ENCODE results near the gene KY. TPM values are rescaled to one million over a fixed set of nuclear protein-coding genes. Genes with fewer than 3 reads are reported as not detected.

The KY gene
- total and polyA plus RNA-seq, 2 of the 8 experiments (the other 6 are each of a cell fraction or from before 2014, with no cell fraction given): not detected

GRCh38 chr3:134627831-134628230, 23.0 kb downstream of the KY start:
- FAIRE-seq (no peak), DNase-seq (ENCODE audit: low read depth in 1 of 2, low spot score in 2 of 2) (peak in 1 of 2 experiments; percentile 32)
- Histone ChIP-seq H3K56ac (replicated peaks; ENCODE audit: insufficient read length, low read depth, low read length) (no peak overlapping the region), H3K4me1 (replicated peaks in 1 of 4; ENCODE audit: control insufficient read depth in 3 of 4, insufficient read depth in 4 of 4, low read length in 3 of 4) (no peaks in the 10 kb centered on the region), H2AK5ac (ENCODE audit: low read depth, low read length) (no peak overlapping the region), H4K20me1 (replicated peaks in 1 of 2; ENCODE audit: control insufficient read depth in 1 of 2, insufficient read depth in 2 of 2, low read length in 2 of 2) (no peaks in the 10 kb centered on the region), H3K23ac (ENCODE audit: insufficient read length) (no peak overlapping the region), H4K91ac (replicated peaks; ENCODE audit: insufficient read length, low read length) (no peak overlapping the region), H3K9ac (replicated peaks in 1 of 4; ENCODE audit: extremely low read depth in 1 of 4, low read depth in 3 of 4, low read length in 3 of 4) (no peak overlapping the region), H2BK5ac (ENCODE audit: low read depth, low read length) (no peak overlapping the region), H3K4me2 (ENCODE audit: insufficient read depth in 1 of 2, low read depth in 2 of 2, low read length in 2 of 2) (no peak overlapping the region), H3K27me3 (replicated peaks in 1 of 4; ENCODE audit: control insufficient read depth in 3 of 4, extremely low read depth in 1 of 4, insufficient read depth in 3 of 4, low read length in 3 of 4) (no peaks in the 10 kb centered on the region), H3K36me3 (ENCODE audit: control insufficient read depth in 2 of 4, insufficient read depth in 4 of 4, low read length in 3 of 4) (no peaks in the 10 kb centered on the region), H3K4ac (replicated peaks; ENCODE audit: insufficient read length, low read depth, low read length) (no peak overlapping the region), H2BK120ac (replicated peaks; ENCODE audit: low read depth, low read length) (no peak overlapping the region), H3K14ac (ENCODE audit: insufficient read length) (no peak overlapping the region), H3K4me3 (ENCODE audit: extremely low read depth in 1 of 4, insufficient read depth in 2 of 4, low read depth in 3 of 4, low read length in 4 of 4) (no peak overlapping the region), H2AFZ (ENCODE audit: low read length) (no peak overlapping the region), H3K23me2 (ENCODE audit: low read depth, low read length) (no peaks in the 10 kb centered on the region), H2BK15ac (ENCODE audit: low read length) (no peak overlapping the region), H3K79me2 (ENCODE audit: control insufficient read depth in 1 of 2, insufficient read depth in 2 of 2, low read length in 2 of 2) (no peaks in the 10 kb centered on the region), H3K27ac (ENCODE audit: low read depth, low read length) (no peak overlapping the region), H2BK20ac (ENCODE audit: low read length) (no peak overlapping the region), H2BK12ac (ENCODE audit: low read depth, low read length) (no peak overlapping the region), H3K18ac (ENCODE audit: extremely low read depth, low read length) (no peak overlapping the region), H4K5ac (ENCODE audit: insufficient read length, low read depth, low read length) (no peak overlapping the region), H4K8ac (ENCODE audit: extremely low read depth, insufficient read depth, low read length) (no peak overlapping the region), H3K79me1 (ENCODE audit: low read depth, low read length) (no peaks in the 10 kb centered on the region), H3K9me3 (ENCODE audit: insufficient read depth in 2 of 2, low read depth in 1 of 2, low read length in 1 of 2) (peaks cover 0 to 2% of the 10 kb centered on the region in 2 experiments; a peak in 1 of 4 replicates)
- POLR2A ChIA-PET (ENCODE audit: partially characterized antibody): no interaction called here
- WGBS, 2 experiments (ENCODE audit: extremely low coverage in 1 of 2, insufficient coverage in 1 of 2, insufficient read length in 1 of 2, insufficient replicate concordance in 2 of 2, low coverage in 1 of 2, low lambda C conversion rate in 2 of 2, missing lambda C conversion rate in 1 of 2): 100% methylated on average over 1 of the region's 1 CpG; no CpG with 5 or more reads in 1 of the 2 experiments
- CTCF ChIA-PET (ENCODE audit: partially characterized antibody): interaction anchor here (1.3 to 2.9 kb wide), 4 partner anchors 9 to 50 kb away, joined by 3 to 13 read pairs (median 6); no protein-coding TSS in a partner anchor
- TF ChIP-seq SIN3A (conservative IDR thresholded peaks at IDR 0.05 in 1 of 2, IDR thresholded peaks at IDR 0.05 in 1 of 2; ENCODE audit: low read depth in 1 of 2, low read length in 2 of 2): no peak
- TF ChIP-seq TEAD4 (IDR thresholded peaks at IDR 0.05; ENCODE audit: low read depth, low read length): no peak
- no peak for TF ChIP-seq KDM4A (IDR thresholded peaks at IDR 0.05; ENCODE audit: low read depth, low read length, severe bottlenecking)
- no peak for TF ChIP-seq BCL11A (IDR thresholded peaks at IDR 0.05; ENCODE audit: low read depth in 2 of 2, low read length in 2 of 2)
- TF ChIP-seq CTCF (IDR thresholded peaks at IDR 0.05; ENCODE audit: control extremely low read depth in 1 of 3, insufficient read depth in 1 of 3, low read depth in 1 of 3, low read length in 3 of 3): no peak

Measured in H1 (cell line).